ENCODE results near the gene CDC42.

CDC42 gene

GRCh38 chr1:22038036-22038435 lies 14.5 kb upstream of the CDC42 start:
- DNase-seq = no peak

- peak; percentile 98 for DNase-seq
These were observed 12.8 kb upstream of the CDC42 start for GRCh38 chr1:22039594-22040285.

GRCh38 chr1:22040286-22040623 lies 12.3 kb upstream of the CDC42 start:
- no peak for DNase-seq

- no peak for DNase-seq
These were observed 11.0 kb upstream of the CDC42 start for GRCh38 chr1:22041505-22041904.

- DNase-seq = no peak
These were observed 9.2 kb upstream of the CDC42 start for GRCh38 chr1:22043198-22043769.

- DNase-seq = no peak
These were observed 7.7 kb upstream of the CDC42 start for GRCh38 chr1:22044690-22045420.

GRCh38 chr1:22045604-22046228 lies 6.8 kb upstream of the CDC42 start:
- no peak for DNase-seq

GRCh38 chr1:22048351-22049192 lies 3.9 kb upstream of the CDC42 start:
- no peak for DNase-seq

GRCh38 chr1:22050330-22050729 lies 2.2 kb upstream of the CDC42 start:
- no peak for DNase-seq

GRCh38 chr1:22051607-22052114 lies 848 bp upstream of the CDC42 start:
- no peak for DNase-seq

GRCh38 chr1:22053017-22053860 lies 730 bp downstream of the CDC42 start:
- peak; percentile 74 for DNase-seq

GRCh38 chr1:22053861-22054770 lies 1.6 kb downstream of the CDC42 start:
- no peak for DNase-seq

- no peak for DNase-seq
These were observed 3.0 kb downstream of the CDC42 start for GRCh38 chr1:22055463-22055862.

- no peak for DNase-seq
These were observed 3.5 kb downstream of the CDC42 start for GRCh38 chr1:22056043-22056442.

GRCh38 chr1:22056936-22057335 lies 4.4 kb downstream of the CDC42 start:
- no peak for DNase-seq

GRCh38 chr1:22057861-22058260 lies 5.4 kb downstream of the CDC42 start:
- DNase-seq = no peak

- no peak for DNase-seq
These were observed 12.4 kb downstream of the CDC42 start for GRCh38 chr1:22064751-22065402.

GRCh38 chr1:22071511-22071910 lies 19.0 kb downstream of the CDC42 start:
- DNase-seq = no peak

- no peak for DNase-seq
These were observed 22.3 kb downstream of the CDC42 start for GRCh38 chr1:22074803-22075202.

- DNase-seq = no peak
These were observed 23.2 kb downstream of the CDC42 start for GRCh38 chr1:22075718-22076117.
